NB4 (cell line): ENCODE data around the gene ZCCHC10.

Experiments
- CTCF ChIP-seq: IDR thresholded peaks from one replicate; pipeline ENCODE4 v1.5.1; 2012; ENCODE audit warnings: low read depth, low read length
- MAX ChIP-seq: IDR thresholded peaks from 2 replicates; pipeline ENCODE4 v1.6.1; 2011; ENCODE audit warnings: low read depth, low read length

- no peak for TF ChIP-seq CTCF
- no peak for TF ChIP-seq MAX
Measured at GRCh38 chr5:132949136-132949535, 77.2 kb downstream of the ZCCHC10 start.
